Kidney glomerular epithelial cell (primary cell): ENCODE data around the gene ACADL.

Source experiments
- DNase-seq: peaks from one replicate; lab custom pipeline; 2025; lab: John Stamatoyannopoulos, UW

ACADL gene

DNA sequence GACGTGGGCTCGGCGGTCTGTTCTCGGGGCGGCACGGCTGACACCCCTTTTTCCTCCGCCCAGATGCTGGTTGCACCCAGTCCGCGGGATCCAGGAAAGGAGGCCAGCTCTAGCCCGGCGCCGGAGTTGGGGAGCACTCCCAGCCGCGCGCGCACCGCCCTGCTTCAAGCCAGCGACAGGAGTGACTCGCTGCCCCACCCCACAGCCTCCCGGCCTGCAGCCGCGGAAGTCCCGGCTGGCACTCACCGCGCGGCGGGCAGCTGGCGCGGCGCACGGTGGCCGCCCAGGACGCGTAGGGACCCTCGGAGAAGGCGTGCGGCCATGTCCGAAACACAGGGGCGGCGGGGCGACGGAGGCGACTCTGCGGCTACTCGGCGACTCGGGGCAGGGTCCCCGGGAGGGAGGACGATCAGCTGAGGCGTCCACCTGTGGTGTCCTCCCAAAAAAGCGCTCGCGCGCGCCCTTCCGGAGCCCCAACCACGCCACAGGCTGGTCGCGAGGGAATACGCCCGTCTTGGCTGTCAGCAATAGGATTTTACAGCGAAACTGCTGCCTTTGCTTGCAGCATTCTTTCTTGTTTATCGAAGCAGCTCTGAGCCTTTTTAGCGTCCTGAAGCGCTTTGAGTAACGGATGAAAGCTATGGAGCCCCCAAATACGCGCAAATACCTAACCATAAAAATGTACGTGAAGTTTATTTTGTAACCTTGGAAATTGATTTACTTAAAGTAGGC lies at the start of gene ACADL:
TSS of gene ACADL (minus strand) at position 507 of the 732 bp plus-strand sequence. CDS start at position 323, 184 bp downstream.
- DNase-seq, result peak; percentile 9

- DNase-seq, result no peak
Measured at GRCh38 chr2:210271300-210271699, 46.1 kb upstream of the ACADL start.

DNA sequence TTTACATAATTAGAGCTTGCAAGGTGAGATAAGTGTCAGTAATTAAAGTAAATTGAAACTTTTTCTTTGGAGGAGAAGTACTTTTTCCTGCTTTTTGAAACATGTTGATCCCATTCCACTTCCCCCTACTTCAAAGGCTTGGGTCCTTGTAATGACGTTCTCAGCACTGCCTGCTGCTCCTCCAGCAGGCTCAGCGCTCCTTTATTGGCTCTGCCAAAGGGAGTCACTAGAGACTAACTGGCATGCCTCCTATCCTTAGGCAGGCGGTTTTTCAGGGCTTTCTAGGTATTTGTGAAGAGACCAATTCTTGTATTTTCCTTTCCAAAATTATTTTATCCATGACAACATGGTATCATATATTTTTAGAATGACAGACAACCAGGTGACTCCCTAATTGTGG lies 43.9 kb upstream of the ACADL start:
- no peak for DNase-seq

- DNase-seq, result no peak
Measured at GRCh38 chr2:210268281-210268680, 43.0 kb upstream of the ACADL start.

DNA sequence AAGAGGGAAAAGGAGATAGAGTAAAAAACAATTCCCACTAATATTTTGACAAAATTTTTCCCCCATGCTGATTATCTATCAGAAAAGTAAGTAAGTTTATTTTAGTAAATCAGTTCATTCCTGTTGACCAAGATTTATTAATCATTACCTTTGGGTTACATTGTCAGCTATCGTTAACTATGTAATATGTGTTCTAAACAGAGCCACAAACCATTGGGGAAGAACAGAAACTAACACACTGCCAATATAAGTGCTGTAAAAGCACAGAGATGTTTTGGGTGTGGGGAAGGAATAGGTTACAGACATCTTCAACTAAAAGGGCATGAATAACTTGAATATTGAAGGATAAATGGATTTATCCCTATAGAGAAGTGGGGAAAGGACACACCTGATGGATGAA lies 42.5 kb upstream of the ACADL start:
- no peak for DNase-seq

DNA sequence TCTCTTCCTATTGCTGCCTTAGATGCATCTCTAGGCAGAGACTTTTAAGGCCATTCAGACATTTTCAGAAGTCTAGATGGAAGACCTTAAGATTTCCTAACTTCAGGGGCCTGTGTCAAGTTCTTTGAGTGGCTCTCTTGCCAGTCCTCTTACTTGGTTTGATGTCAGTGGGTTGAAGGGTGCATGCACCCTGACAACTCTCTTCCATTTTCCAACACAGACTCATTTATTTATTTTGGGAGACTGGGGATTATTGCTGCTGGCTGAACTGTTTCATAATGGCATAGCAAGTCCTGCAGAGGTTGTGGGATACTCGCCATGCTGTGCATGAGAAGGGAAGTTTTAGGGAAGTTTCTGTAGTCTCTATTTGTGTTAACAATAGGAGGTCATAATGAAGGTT lies 39.0 kb upstream of the ACADL start:
- no peak for DNase-seq

DNA sequence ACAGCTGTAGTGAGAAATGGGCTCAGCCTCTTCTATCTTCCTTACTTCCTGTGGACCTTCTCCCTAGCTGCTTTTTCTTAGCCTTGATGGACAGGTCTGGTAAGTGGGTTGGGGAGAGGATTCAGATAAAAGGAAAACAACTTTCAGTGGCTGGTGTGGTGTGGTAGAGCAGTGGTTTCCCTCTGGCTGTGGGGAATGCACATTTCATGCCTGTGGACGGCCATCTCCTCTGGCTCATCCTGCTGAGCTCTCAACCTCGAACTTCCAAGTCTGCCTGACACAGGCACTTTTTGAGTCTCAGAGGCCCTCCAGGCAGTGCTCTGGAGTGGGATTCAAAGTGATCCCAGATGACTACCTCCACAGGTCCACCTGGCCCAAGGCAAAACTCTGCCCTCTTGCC lies 38.6 kb upstream of the ACADL start:
- no peak for DNase-seq

GRCh38 chr2:210262036-210262435 lies 36.8 kb upstream of the ACADL start:
- DNase-seq, result no peak

GRCh38 chr2:210259687-210260086 lies 34.4 kb upstream of the ACADL start:
- no peak for DNase-seq

- no peak for DNase-seq
Measured at GRCh38 chr2:210252699-210253606, 27.7 kb upstream of the ACADL start.

DNA sequence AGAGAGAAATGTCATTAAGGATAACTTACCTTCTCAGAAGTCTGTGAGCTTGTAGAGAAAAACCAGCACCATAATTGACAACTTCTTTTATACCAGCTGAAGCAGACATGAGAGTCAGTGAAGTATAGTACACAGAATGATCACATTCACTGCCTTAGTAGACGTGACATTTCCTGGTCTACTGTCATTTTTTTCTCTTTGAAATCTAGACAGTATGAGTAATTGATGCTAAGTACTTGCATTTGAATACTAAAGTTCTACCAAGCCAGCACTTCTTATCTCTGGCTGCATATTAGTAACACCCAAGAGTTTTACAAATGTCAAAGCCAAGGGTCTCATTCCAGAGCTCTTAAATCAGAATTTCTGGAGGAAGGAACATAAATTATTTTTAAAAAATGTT lies 25.4 kb upstream of the ACADL start:
- no peak for DNase-seq

DNA sequence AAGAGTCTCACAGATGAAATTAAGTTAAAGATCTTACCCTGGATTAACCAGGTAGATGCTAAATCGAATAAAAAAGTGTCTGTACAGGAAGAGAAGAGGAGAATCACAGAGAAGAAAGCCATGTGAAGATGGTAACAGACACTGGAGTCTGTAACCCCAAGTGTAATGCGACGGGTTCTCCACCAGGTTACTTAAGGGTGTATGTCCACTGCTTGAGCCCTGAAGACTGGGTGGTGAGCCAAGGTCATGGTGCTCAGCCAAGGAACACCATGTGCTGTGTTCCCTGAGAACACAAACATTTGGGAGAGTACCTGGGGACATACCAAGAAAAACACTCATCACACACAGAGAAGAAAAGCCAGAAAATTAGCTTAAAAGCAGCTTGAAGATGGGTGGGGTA lies 8.2 kb upstream of the ACADL start:
- DNase-seq, result no peak

- DNase-seq, result no peak
Measured at GRCh38 chr2:210230984-210231383, 5.7 kb upstream of the ACADL start.

DNA sequence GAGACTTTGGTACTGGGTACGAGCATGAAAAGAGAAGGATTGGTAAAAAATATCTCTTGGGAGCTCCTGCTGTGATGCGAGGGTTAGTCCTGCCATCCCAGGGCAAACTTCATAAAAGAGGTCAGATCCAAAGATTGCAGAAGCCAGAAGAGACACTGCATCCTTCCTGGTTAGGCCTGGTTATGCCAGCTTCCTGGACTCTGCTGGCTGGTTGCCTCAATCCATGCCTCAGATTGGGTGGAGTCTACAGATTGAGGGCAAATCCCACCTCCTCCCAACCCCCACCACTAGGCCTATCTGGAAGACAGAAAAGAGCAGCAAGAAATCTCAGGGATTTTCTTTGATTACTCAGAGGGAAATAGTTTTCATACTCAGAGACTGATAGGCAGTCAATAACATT lies 5.3 kb upstream of the ACADL start:
- no peak for DNase-seq

- no peak for DNase-seq
Measured at GRCh38 chr2:210228586-210228985, 3.3 kb upstream of the ACADL start.

- no peak for DNase-seq
Measured at GRCh38 chr2:210227290-210228088, 2.2 kb upstream of the ACADL start.

GRCh38 chr2:210226223-210226622 lies 976 bp upstream of the ACADL start:
- peak; percentile 21 for DNase-seq

GRCh38 chr2:210224591-210224940 lies 681 bp downstream of the ACADL start:
- no peak for DNase-seq

- DNase-seq, result no peak
Measured at GRCh38 chr2:210215120-210215519, 10.1 kb downstream of the ACADL start.

DNA sequence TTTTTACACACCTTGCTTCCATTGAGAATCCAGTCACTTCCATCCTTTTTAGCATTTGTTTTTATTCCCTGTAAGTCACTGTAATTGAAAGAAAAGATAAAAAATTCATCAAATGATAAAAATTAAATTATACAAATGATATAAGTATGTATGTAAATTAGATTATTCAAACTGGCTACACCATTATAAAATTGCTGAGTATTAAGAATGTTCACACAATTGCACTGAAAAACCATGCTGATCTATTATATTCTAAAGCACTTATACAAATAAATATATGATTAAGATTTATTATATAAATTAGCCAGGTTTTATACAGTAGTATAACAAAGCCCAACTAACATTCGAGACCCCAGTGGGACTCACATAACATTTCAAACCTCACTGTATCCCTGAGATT lies 15.1 kb downstream of the ACADL start:
- no peak for DNase-seq

- DNase-seq, result no peak
Measured at GRCh38 chr2:210207929-210208328, 17.3 kb downstream of the ACADL start.

- no peak for DNase-seq
Measured at GRCh38 chr2:210203558-210203957, 21.7 kb downstream of the ACADL start.

GRCh38 chr2:210203147-210203546 lies 22.1 kb downstream of the ACADL start:
- no peak for DNase-seq
